Islet of Langerhans (tissue), 1 donor: Measurements from ENCODE around the gene SMNDC1.
"Not testable (repeated sequence)": the region's sequence is repeated elsewhere in the genome, so short reads cannot be mapped to it uniquely, and the experiment has no call there.

Experiments used
- FAIRE-seq: peaks from one replicate; lab custom pipeline; 2011; peaks lifted over from hg19 to GRCh38; lab: Jason Lieb, UNC

The SMNDC1 gene

GRCh38 chr10:110304780-110305421, at the start of gene SMNDC1:
SMNDC1 (minus strand) TSS chr10:110304920; CDS start chr10:110303587, 1,333 bp downstream.
- FAIRE-seq, result peak; percentile 98

GRCh38 chr10:110354322-110354766, 49.6 kb upstream of the SMNDC1 start:
- FAIRE-seq, result no peak

GRCh38 chr10:110353244-110354119, 48.8 kb upstream of the SMNDC1 start:
- FAIRE-seq, result no peak

GRCh38 chr10:110352930-110353243, 48.2 kb upstream of the SMNDC1 start:
- no peak for FAIRE-seq

GRCh38 chr10:110350812-110351211, 46.1 kb upstream of the SMNDC1 start:
- no peak for FAIRE-seq

GRCh38 chr10:110349831-110350230, 45.1 kb upstream of the SMNDC1 start:
- FAIRE-seq, result no peak

- FAIRE-seq, result no peak
These were observed 44.7 kb upstream of the SMNDC1 start for GRCh38 chr10:110349386-110349785.

GRCh38 chr10:110348336-110348735, 43.6 kb upstream of the SMNDC1 start:
- FAIRE-seq, result no peak

- no peak for FAIRE-seq
These were observed 42.2 kb upstream of the SMNDC1 start for GRCh38 chr10:110346914-110347313.

- no peak for FAIRE-seq
These were observed 40.6 kb upstream of the SMNDC1 start for GRCh38 chr10:110345286-110345685.

- FAIRE-seq, result no peak
These were observed 39.9 kb upstream of the SMNDC1 start for GRCh38 chr10:110344622-110345021.

- no peak for FAIRE-seq
These were observed 39.2 kb upstream of the SMNDC1 start for GRCh38 chr10:110343947-110344346.

- FAIRE-seq, result no peak
These were observed 36.1 kb upstream of the SMNDC1 start for GRCh38 chr10:110340816-110341215.

GRCh38 chr10:110340122-110340521, 35.4 kb upstream of the SMNDC1 start:
- no peak for FAIRE-seq

GRCh38 chr10:110337906-110338305, 33.2 kb upstream of the SMNDC1 start:
- no peak for FAIRE-seq

- no peak for FAIRE-seq
These were observed 32.7 kb upstream of the SMNDC1 start for GRCh38 chr10:110337401-110337800.

GRCh38 chr10:110336111-110336721, 31.5 kb upstream of the SMNDC1 start:
- FAIRE-seq, result no peak

- FAIRE-seq, result no peak
These were observed 30.8 kb upstream of the SMNDC1 start for GRCh38 chr10:110335314-110336064.

- no peak for FAIRE-seq
These were observed 29.4 kb upstream of the SMNDC1 start for GRCh38 chr10:110334061-110334656.

- FAIRE-seq, result not testable (repeated sequence)
These were observed 26.6 kb upstream of the SMNDC1 start for GRCh38 chr10:110331226-110331795.

GRCh38 chr10:110330675-110331074, 26.0 kb upstream of the SMNDC1 start:
- FAIRE-seq, result no peak
